Neural cell (in vitro differentiated cells): ENCODE measurements around the gene MYO18A. TPM values are rescaled to one million over a fixed set of nuclear protein-coding genes. Genes with fewer than 3 reads are reported as not detected.
A peak's percentile ranks its signal among the peaks of the same experiment; 100 is the strongest.

Source experiments
- H2AFZ ChIP-seq: fragments of 200-600, 300-800 bp; sonication (generic), shearing (Covaris generic); 2 replicates; pipeline ENCODE4 v1.6.0; 2014; ENCODE audit warnings: low read depth, mild to moderate bottlenecking, antibody characterized with exemption, low read length, moderate library complexity
- H3F3A ChIP-seq: fragments of 200-600 bp; shearing (Covaris generic); 2 replicates; pipeline ENCODE4 v1.6.1; 2016; ENCODE audit warnings: mild to moderate bottlenecking, moderate library complexity, mixed read lengths, antibody characterized with exemption, low read length; ENCODE audit not compliant: insufficient read depth, poor library complexity, severe bottlenecking
- H3K27ac ChIP-seq: fragments of 200-600, 300-800 bp; sonication (generic), shearing (Covaris generic); 2 replicates; pipeline ENCODE4 v1.5.1; 2014; ENCODE audit warnings: mild to moderate bottlenecking, low read length, moderate library complexity
- H3K27me3 ChIP-seq: fragments of 300-800, 200-600 bp; sonication (generic), shearing (Covaris generic); 2 replicates; pipeline ENCODE4 v1.6.0; 2014; ENCODE audit warnings: mild to moderate bottlenecking, low read depth, low read length, moderate library complexity; ENCODE audit not compliant: insufficient read depth
- H3K36me3 ChIP-seq: fragments of 300-800, 200-600 bp; sonication (generic), shearing (Covaris generic); 2 replicates; pipeline ENCODE4 v1.5.1; 2014; ENCODE audit warnings: mild to moderate bottlenecking, antibody characterized with exemption, low read length, moderate library complexity; ENCODE audit not compliant: insufficient read depth
- H3K4me2 ChIP-seq: fragments of 300-800, 200-600 bp; sonication (generic), shearing (Covaris generic); 2 replicates; pipeline ENCODE4 v1.6.0; 2014; ENCODE audit warnings: mild to moderate bottlenecking, low read length
- H3K4me3 ChIP-seq: fragments of 300-800, 200-600 bp; sonication (generic), shearing (Covaris generic); 2 replicates; pipeline ENCODE4 v1.5.1; 2014; ENCODE audit warnings: mild to moderate bottlenecking, low read length, moderate library complexity
- H3K79me2 ChIP-seq: fragments of 200-600 bp; shearing (Covaris generic); replicated peaks from 2 replicates; pipeline ENCODE4 v1.6.0; 2014; ENCODE audit warnings: mild to moderate bottlenecking, low read length, moderate library complexity; ENCODE audit not compliant: insufficient read depth
- H3K9ac ChIP-seq: fragments of 300-800, 200-600 bp; sonication (generic), shearing (Covaris generic); 2 replicates; pipeline ENCODE4 v1.6.1; 2016; ENCODE audit warnings: mild to moderate bottlenecking, low read length, mixed read lengths
- H3K9me2 ChIP-seq: fragments of 200-600 bp; shearing (Covaris generic); 2 replicates; pipeline ENCODE4 v1.6.1; 2016; ENCODE audit warnings: mild to moderate bottlenecking, low read length, mixed read lengths; ENCODE audit not compliant: insufficient read depth
- H3K9me3 ChIP-seq: fragments of 200-600, 300-800 bp; sonication (generic), shearing (Covaris generic); 2 replicates; pipeline ENCODE4 v1.6.1; 2016; ENCODE audit warnings: mild to moderate bottlenecking, mixed run types, low read length, moderate library complexity, mixed read lengths
- H4K20me1 ChIP-seq: fragments of 200-600 bp; shearing (Covaris generic); 2 replicates; pipeline ENCODE4 v1.6.1; 2016; ENCODE audit warnings: mild to moderate bottlenecking, mixed run types; ENCODE audit not compliant: insufficient read depth
- EP300 ChIP-seq: fragments of 450-650 bp; conservative IDR thresholded peaks from 2 replicates; pipeline ENCODE4 v1.6.1; 2014; ENCODE audit warnings: antibody characterized with exemption, mild to moderate bottlenecking, moderate library complexity; ENCODE audit not compliant: poor library complexity, severe bottlenecking
- EZH2 ChIP-seq: fragments of 200-600, 300-800 bp; shearing (Covaris generic), sonication (generic); IDR thresholded peaks from 2 replicates; pipeline ENCODE4 v1.6.1; 2014; ENCODE audit warnings: antibody characterized with exemption, low read length, borderline replicate concordance, mild to moderate bottlenecking; ENCODE audit not compliant: insufficient read depth, poor library complexity, severe bottlenecking
- MXI1 ChIP-seq: fragments of 450-650 bp; conservative IDR thresholded peaks from 2 replicates; pipeline ENCODE4 v1.6.1; 2014; ENCODE audit warnings: antibody characterized with exemption, mild to moderate bottlenecking; ENCODE audit not compliant: poor library complexity, severe bottlenecking
- POLR2AphosphoS5 ChIP-seq: IDR thresholded peaks from 2 replicates; pipeline ENCODE4 v1.6.1; 2012
- RAD21 ChIP-seq: fragments of 450-650 bp; conservative IDR thresholded peaks from 2 replicates; pipeline ENCODE4 v1.6.1; 2014; ENCODE audit warnings: antibody characterized with exemption, mild to moderate bottlenecking, moderate library complexity
- SMC3 ChIP-seq: fragments of 450-650 bp; conservative IDR thresholded peaks from 2 replicates; pipeline ENCODE4 v1.6.1; 2014; ENCODE audit warnings: antibody characterized with exemption, mild to moderate bottlenecking, moderate library complexity; ENCODE audit not compliant: poor library complexity
- TAF1 ChIP-seq: IDR thresholded peaks from 2 replicates; pipeline ENCODE4 v1.6.1; 2012; ENCODE audit warnings: low read depth
- polyA plus RNA-seq: library from polyadenylated mRNA; depleted of rRNA; stranded (reverse); fragments of >200 nt; gene quantifications from 2 replicates; pipeline ENCODE4 v1.2.3, GENCODE V29; 2014
- TF ChIP-seq, protein P1 (sequence below): IDR thresholded peaks from 2 replicates; pipeline ENCODE4 v1.6.1; 2012; ENCODE audit warnings: borderline replicate concordance
- TF ChIP-seq, protein P2 (sequence below): fragments of 450-650 bp; IDR thresholded peaks from 2 replicates; pipeline ENCODE4 v1.5.1; 2014; ENCODE audit warnings: antibody characterized with exemption, mild to moderate bottlenecking, moderate library complexity; ENCODE audit not compliant: poor library complexity, severe bottlenecking

The MYO18A gene
- polyA plus RNA-seq, 1 donor from 2014 or later, result 21.6 TPM

DNA sequence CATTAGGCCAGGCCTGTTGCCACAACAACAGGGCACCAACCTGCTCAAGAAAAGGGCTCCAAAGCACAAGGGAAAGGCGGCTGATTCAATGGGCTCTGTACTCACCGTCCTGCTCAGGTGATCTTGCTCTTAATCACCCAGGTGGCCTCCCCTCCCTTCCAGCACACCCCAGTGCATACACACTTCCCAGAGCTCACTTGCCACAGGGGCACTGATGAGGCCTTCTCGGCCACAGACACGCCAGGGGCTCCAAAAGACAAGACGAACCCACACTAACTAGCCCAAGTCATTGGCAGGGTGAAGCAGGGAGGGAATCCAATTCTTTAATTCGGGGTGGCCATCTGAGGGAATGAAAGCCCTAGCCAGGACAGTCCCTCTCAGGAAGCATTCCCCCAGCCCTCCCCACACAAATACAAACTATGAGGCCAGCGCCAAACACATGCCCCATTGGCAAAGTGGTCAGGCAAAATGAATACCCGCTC is 1.4 kb downstream of the MYO18A start:
- Histone ChIP-seq H4K20me1 (no peaks in the 10 kb centered on the region), H3K4me3 (peak overlapping the region; percentile 91), H3K9ac (peak overlapping the region; percentile 93), H3F3A (no peaks in the 10 kb centered on the region), H3K36me3 (no peaks in the 10 kb centered on the region), H3K4me2 (peak overlapping the region; percentile 95), H3K27ac (peak overlapping the region; percentile 84), H3K9me2 (no peaks in the 10 kb centered on the region), H2AFZ (peak overlapping the region; percentile 88), H3K79me2 (peaks cover 40% of the 10 kb centered on the region), H3K9me3 (no peaks in the 10 kb centered on the region), H3K27me3 (no peaks in the 10 kb centered on the region)
- no peak for TF ChIP-seq RAD21
- TF ChIP-seq TAF1, result no peak
- TF ChIP-seq POLR2AphosphoS5, result no peak

DNA sequence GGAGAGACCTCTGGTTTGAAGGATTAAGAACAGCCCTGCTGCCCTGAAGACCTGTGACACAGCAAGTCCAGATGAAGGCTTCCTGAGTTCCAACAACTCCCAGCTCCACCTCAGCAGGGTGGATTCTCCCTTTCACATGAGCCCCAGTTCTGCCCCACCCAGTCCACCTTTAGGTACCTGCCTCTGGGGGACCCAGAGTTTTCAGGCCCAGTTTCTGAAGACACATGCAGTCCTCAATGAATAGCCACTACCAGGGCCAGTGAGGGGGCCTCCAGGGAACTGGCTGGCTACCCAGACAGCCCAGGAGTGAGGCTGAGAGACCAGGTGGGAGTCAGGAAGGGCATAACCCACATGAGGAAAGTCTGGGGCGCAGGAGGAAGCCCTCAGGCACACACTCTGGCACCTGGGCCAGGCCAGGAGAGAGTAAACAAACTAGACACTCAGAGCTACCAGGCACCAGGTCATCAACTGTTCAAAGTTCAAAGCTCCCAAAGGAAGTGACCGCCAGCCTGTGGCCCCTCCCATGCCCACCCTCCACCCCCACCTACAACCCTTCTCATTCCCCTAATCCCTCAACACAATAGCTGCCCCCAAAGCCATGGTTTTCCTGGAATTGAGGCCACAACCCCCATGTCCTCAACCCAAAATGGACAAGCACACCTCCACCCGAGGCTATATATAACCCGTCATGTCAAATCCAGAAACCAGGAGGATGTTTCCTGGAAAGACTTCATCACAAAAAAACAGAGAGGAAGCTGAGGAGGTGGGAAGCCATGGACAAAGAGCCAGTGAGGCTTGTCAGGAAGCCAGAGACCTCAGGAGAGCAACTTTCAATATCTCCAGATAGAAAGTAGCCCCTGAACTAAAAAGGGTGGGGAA is 2.1 kb downstream of the MYO18A start:
- Histone ChIP-seq H3K9ac (peak overlapping the region; percentile 93), H3K9me2 (no peaks in the 10 kb centered on the region), H3K27me3 (no peaks in the 10 kb centered on the region), H3K27ac (no peak overlapping the region), H4K20me1 (no peaks in the 10 kb centered on the region), H3F3A (no peaks in the 10 kb centered on the region), H3K79me2 (peaks cover 41% of the 10 kb centered on the region), H3K36me3 (no peaks in the 10 kb centered on the region), H3K9me3 (no peaks in the 10 kb centered on the region), H3K4me2 (peak overlapping the region; percentile 95), H2AFZ (no peak overlapping the region), H3K4me3 (peak overlapping the region; percentile 91)
- no peak for TF ChIP-seq SMC3
- no peak for TF ChIP-seq MXI1
- TF ChIP-seq, protein P1, sequence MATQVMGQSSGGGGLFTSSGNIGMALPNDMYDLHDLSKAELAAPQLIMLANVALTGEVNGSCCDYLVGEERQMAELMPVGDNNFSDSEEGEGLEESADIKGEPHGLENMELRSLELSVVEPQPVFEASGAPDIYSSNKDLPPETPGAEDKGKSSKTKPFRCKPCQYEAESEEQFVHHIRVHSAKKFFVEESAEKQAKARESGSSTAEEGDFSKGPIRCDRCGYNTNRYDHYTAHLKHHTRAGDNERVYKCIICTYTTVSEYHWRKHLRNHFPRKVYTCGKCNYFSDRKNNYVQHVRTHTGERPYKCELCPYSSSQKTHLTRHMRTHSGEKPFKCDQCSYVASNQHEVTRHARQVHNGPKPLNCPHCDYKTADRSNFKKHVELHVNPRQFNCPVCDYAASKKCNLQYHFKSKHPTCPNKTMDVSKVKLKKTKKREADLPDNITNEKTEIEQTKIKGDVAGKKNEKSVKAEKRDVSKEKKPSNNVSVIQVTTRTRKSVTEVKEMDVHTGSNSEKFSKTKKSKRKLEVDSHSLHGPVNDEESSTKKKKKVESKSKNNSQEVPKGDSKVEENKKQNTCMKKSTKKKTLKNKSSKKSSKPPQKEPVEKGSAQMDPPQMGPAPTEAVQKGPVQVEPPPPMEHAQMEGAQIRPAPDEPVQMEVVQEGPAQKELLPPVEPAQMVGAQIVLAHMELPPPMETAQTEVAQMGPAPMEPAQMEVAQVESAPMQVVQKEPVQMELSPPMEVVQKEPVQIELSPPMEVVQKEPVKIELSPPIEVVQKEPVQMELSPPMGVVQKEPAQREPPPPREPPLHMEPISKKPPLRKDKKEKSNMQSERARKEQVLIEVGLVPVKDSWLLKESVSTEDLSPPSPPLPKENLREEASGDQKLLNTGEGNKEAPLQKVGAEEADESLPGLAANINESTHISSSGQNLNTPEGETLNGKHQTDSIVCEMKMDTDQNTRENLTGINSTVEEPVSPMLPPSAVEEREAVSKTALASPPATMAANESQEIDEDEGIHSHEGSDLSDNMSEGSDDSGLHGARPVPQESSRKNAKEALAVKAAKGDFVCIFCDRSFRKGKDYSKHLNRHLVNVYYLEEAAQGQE, result no peak
- no peak for TF ChIP-seq RAD21
- TF ChIP-seq TAF1, result no peak
- TF ChIP-seq, protein P2, sequence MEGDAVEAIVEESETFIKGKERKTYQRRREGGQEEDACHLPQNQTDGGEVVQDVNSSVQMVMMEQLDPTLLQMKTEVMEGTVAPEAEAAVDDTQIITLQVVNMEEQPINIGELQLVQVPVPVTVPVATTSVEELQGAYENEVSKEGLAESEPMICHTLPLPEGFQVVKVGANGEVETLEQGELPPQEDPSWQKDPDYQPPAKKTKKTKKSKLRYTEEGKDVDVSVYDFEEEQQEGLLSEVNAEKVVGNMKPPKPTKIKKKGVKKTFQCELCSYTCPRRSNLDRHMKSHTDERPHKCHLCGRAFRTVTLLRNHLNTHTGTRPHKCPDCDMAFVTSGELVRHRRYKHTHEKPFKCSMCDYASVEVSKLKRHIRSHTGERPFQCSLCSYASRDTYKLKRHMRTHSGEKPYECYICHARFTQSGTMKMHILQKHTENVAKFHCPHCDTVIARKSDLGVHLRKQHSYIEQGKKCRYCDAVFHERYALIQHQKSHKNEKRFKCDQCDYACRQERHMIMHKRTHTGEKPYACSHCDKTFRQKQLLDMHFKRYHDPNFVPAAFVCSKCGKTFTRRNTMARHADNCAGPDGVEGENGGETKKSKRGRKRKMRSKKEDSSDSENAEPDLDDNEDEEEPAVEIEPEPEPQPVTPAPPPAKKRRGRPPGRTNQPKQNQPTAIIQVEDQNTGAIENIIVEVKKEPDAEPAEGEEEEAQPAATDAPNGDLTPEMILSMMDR, result no peak
- no peak for TF ChIP-seq POLR2AphosphoS5
- TF ChIP-seq EP300, result no peak
- no peak for TF ChIP-seq EZH2
